SU-DHL-6 (cell line): ENCODE data around the gene CYP3A5.

Experiments used
- CTCF ChIP-seq: fragments of 200-600 bp; sonication (generic); IDR thresholded peaks from one replicate; pipeline ENCODE4 v1.5.1; 2017; ENCODE audit warnings: antibody characterized with exemption, mild to moderate bottlenecking, low read length, moderate library complexity; ENCODE audit not compliant: insufficient read depth, poor library complexity, severe bottlenecking
- EZH2phosphoT487 ChIP-seq: fragments of 200-600 bp; sonication (generic), shearing (Covaris generic); conservative IDR thresholded peaks from 2 replicates; pipeline ENCODE4 v1.6.1; 2018; ENCODE audit warnings: mild to moderate bottlenecking, antibody characterized with exemption, low read length, moderate library complexity, mixed read lengths

GRCh38 chr7:99719996-99720769 is 40.4 kb upstream of the CYP3A5 start:
- TF ChIP-seq CTCF, result no peak
- no peak for TF ChIP-seq EZH2phosphoT487
